A549 (cell line): ENCODE results near the gene DEXI. TPM values are rescaled to one million over a fixed set of nuclear protein-coding genes. Genes with fewer than 3 reads are reported as not detected.

Experiments
- ATAC-seq, 2 experiments: fragments of 200-7000 bp in 1 of 2; fragments of >200 bp in 1 of 2; cut with Nextera tagmentation in 1 of 2; cut with Tn5 transposase in 1 of 2; 3 replicates each; pipeline versions ENCODE4 v1.8.0 to v1.9.1; 2018 to 2020; ENCODE audit warnings: mild to moderate bottlenecking in 1 of 2, moderate library complexity in 1 of 2
- CTCF ChIA-PET: fragments of 300-600 bp; sonication (Branson Sonifier 250); formaldehyde crosslinking; extraction: SDS; loops from one replicate; lab custom pipeline; 2021; ENCODE audit warnings: antibody characterized with exemption, inconsistent platforms; lab: Yijun Ruan, JAX
- POLR2A ChIA-PET: fragments of 350-600 bp; formaldehyde crosslinking; extraction: SDS; loops from one replicate; lab custom pipeline; 2021; ENCODE audit warnings: antibody characterized with exemption, inconsistent platforms; lab: Yijun Ruan, JAX
- DNase-seq, 2 experiments: peaks; one replicate each; pipeline versions ENCODE4 v3.0.0 to v3.0.0-alpha.2; 2011 to 2016; ENCODE audit warnings: low read depth in 1 of 2, low spot score in 1 of 2
- FAIRE-seq: peaks from 2 replicates; lab custom pipeline; 2011; peaks lifted over from hg19 to GRCh38; lab: Jason Lieb, UNC
- H3K27ac ChIP-seq, 2 experiments: fragments of >200 bp; sonication (Bioruptor Twin); formaldehyde crosslinking; 3 replicates each; pipeline ENCODE4 v1.5.1; 2016 to 2017
- H3K4me1 ChIP-seq: fragments of >200 bp; sonication (Bioruptor Twin); formaldehyde crosslinking; 3 replicates; pipeline ENCODE4 v1.6.1; 2016
- H3K4me2 ChIP-seq: fragments of >200 bp; sonication (Bioruptor Twin); formaldehyde crosslinking; 3 replicates; pipeline ENCODE4 v1.6.1; 2016
- H3K4me3 ChIP-seq: fragments of >200 bp; sonication (Bioruptor Twin); formaldehyde crosslinking; 3 replicates; pipeline ENCODE4 v1.5.1; 2016
- H3K9me3 ChIP-seq: fragments of >200 bp; sonication (Bioruptor Twin); formaldehyde crosslinking; 3 replicates; pipeline ENCODE4 v1.6.1; 2016
- ATOH8 ChIP-seq: fragments of 250-450 bp; sonication (Bioruptor Pico); IDR thresholded peaks from 2 replicates; pipeline ENCODE4 v1.5.0; 2020; ENCODE audit warnings: low read depth, mild to moderate bottlenecking, moderate library complexity
- CHD2 ChIP-seq: fragments of 150-350 bp; IDR thresholded peaks from 2 replicates; pipeline ENCODE4 v1.6.1; 2014; ENCODE audit warnings: low read length; ENCODE audit not compliant: partially characterized antibody
- CTCF ChIP-seq: fragments of >200 bp; sonication (Bioruptor Twin); formaldehyde crosslinking; IDR thresholded peaks from 3 replicates; pipeline ENCODE4 v1.5.1; 2016
- ELK1 ChIP-seq: fragments of 150-350 bp; IDR thresholded peaks from 2 replicates; pipeline ENCODE4 v1.6.1; 2014; ENCODE audit warnings: low read depth, mild to moderate bottlenecking, low read length
- ESRRA ChIP-seq: fragments of 150-350 bp; IDR thresholded peaks from 2 replicates; pipeline ENCODE4 v1.6.1; 2014; ENCODE audit warnings: mild to moderate bottlenecking, low read length, borderline replicate concordance
- FOSL2 ChIP-seq, 2 experiments: fragments of 450-650 bp in 1 of 2; fragments of >200 bp in 1 of 2; sonication (Bioruptor Twin) in 1 of 2; formaldehyde crosslinking; IDR thresholded peaks; 2 replicates each; pipeline versions ENCODE4 v1.5.0 to v1.6.1; 2016 to 2020; ENCODE audit warnings: mild to moderate bottlenecking in 1 of 2, moderate library complexity in 1 of 2
- FOXS1 ChIP-seq: fragments of 250-450 bp; sonication (Bioruptor Pico); IDR thresholded peaks from 2 replicates; pipeline ENCODE4 v1.5.0; 2020; ENCODE audit warnings: mild to moderate bottlenecking, moderate library complexity
- GATA3 ChIP-seq: IDR thresholded peaks from 2 replicates; pipeline ENCODE4 v1.6.1; 2012; ENCODE audit warnings: borderline replicate concordance
- HDAC2 ChIP-seq: fragments of 200-600 bp; sonication (generic); IDR thresholded peaks from 2 replicates; pipeline ENCODE4 v1.6.1; 2016
- KDM1A ChIP-seq: fragments of 200-600 bp; sonication (generic); IDR thresholded peaks from 2 replicates; pipeline ENCODE4 v1.6.1; 2016; ENCODE audit warnings: low read depth, mild to moderate bottlenecking
- POLR2A ChIP-seq: IDR thresholded peaks from 2 replicates; pipeline ENCODE4 v1.6.1; 2012; ENCODE audit warnings: mild to moderate bottlenecking, low read length
- RAD21 ChIP-seq, 2 experiments: fragments of >200 bp in 1 of 2; sonication (Bioruptor Twin) in 1 of 2; formaldehyde crosslinking in 1 of 2; IDR thresholded peaks in 1 of 2; conservative IDR thresholded peaks in 1 of 2; 2 replicates in 1 of 2; 3 replicates in 1 of 2; pipeline ENCODE4 v1.6.1; 2012 to 2018; ENCODE audit warnings: inconsistent platforms in 1 of 2
- RCOR1 ChIP-seq: fragments of 150-350 bp; IDR thresholded peaks from 2 replicates; pipeline ENCODE4 v1.6.1; 2014; ENCODE audit warnings: antibody characterized with exemption, low read length, low read depth
- REST ChIP-seq: fragments of 200-600 bp; sonication (generic); IDR thresholded peaks from 2 replicates; pipeline ENCODE4 v1.6.1; 2016; ENCODE audit warnings: antibody characterized with exemption, mild to moderate bottlenecking, moderate library complexity
- SMC3 ChIP-seq: fragments of >200 bp; sonication (Bioruptor Twin); formaldehyde crosslinking; IDR thresholded peaks from 3 replicates; pipeline ENCODE4 v1.6.1; 2018; ENCODE audit warnings: inconsistent platforms
- WGBS: methylation state at CpG from one replicate; pipeline ENCODE4 v1.1.6; 2017; ENCODE audit errors: missing lambda C conversion rate; 5-methylcytosine and 5-hydroxymethylcytosine counted together
- polyA plus RNA-seq, 4 experiments: library from polyadenylated mRNA; depleted of rRNA in 3 of 4; stranded (reverse); fragments of >200 nt; fragmentation: RNase III in 1 of 4; extraction: RNeasy Plus Mini Kit Qiagen cat#74134 plus additional on column Dnase treatment in 1 of 4; gene quantifications; 2 replicates in 3 of 4; 3 replicates in 1 of 4; pipeline ENCODE4 v1.2.3, GENCODE V29; 2011 to 2017

The DEXI gene
- polyA plus RNA-seq, 2 of the 4 experiments (the other 2 are of a cell fraction): 22.0 to 34.0 TPM

- POLR2A ChIA-PET: interaction anchor here (0.5 to 2.1 kb wide), 4 partner anchors 162 to 793 kb away, joined by 3 to 13 read pairs (median 4); partner anchors contain the start of gene NUBP1
- FAIRE-seq: peak; percentile 28
- 0 out of 3 replicates have a peak overlapping the region, but pooled peaks have one; percentile 8 for H3K4me2 ChIP-seq
These were observed 23.8 kb downstream of the DEXI start for GRCh38 chr16:10918294-10919002.

More at GRCh38 chr16:10918294-10919002, 23.8 kb downstream of the DEXI start:
- Histone ChIP-seq H3K27ac (no peak overlapping the region), H3K4me1 (no peaks in the 10 kb centered on the region)
- DNase-seq: peak; percentile 82 to 92
- TF ChIP-seq CHD2 (no peak), ATOH8 (CRISPR knock-in tag) (no peak), CTCF (peak; percentile 80), REST (no peak), POLR2A (no peak), ESRRA (no peak), GATA3 (no peak), RCOR1 (no peak), RAD21 (conservative IDR thresholded peaks at IDR 0.05 in 1 of 2, IDR thresholded peaks at IDR 0.05 in 1 of 2) (peak; percentile 85 to 88), ELK1 (no peak), FOSL2 (IDR thresholded peaks at IDR 0.05) (no peak), FOSL2 (CRISPR knock-in tag; IDR thresholded peaks at IDR 0.05) (no peak), FOXS1 (CRISPR knock-in tag) (no peak), SMC3 (peak; percentile 59), HDAC2 (no peak), KDM1A (no peak)
- TF ChIP-seq, all 56 proteins: peak for 3
- Histone ChIP-seq H3K9me3 (no peaks in the 10 kb centered on the region), H3K4me3 (no peak overlapping the region)
- CTCF ChIA-PET: interaction anchor here (0.6 to 3.0 kb wide), 52 partner anchors 8 to 677 kb away, joined by 3 to 53 read pairs (median 4); partner anchors contain the start of gene EMP2
- ATAC-seq: peak; percentile 87 to 95
- WGBS: 44% methylated on average over 16 of the region's 21 CpGs
